GM21717 (cell line): ENCODE measurements around the gene CARS1.

Experiments
- ATAC-seq: cut with Tn5 transposase; IDR thresholded peaks from one replicate; pipeline ENCODE4 v1.9.1; 2021; ENCODE audit warnings: mild to moderate bottlenecking, moderate library complexity; ENCODE audit not compliant: unreplicated experiment

CARS1 gene

DNA sequence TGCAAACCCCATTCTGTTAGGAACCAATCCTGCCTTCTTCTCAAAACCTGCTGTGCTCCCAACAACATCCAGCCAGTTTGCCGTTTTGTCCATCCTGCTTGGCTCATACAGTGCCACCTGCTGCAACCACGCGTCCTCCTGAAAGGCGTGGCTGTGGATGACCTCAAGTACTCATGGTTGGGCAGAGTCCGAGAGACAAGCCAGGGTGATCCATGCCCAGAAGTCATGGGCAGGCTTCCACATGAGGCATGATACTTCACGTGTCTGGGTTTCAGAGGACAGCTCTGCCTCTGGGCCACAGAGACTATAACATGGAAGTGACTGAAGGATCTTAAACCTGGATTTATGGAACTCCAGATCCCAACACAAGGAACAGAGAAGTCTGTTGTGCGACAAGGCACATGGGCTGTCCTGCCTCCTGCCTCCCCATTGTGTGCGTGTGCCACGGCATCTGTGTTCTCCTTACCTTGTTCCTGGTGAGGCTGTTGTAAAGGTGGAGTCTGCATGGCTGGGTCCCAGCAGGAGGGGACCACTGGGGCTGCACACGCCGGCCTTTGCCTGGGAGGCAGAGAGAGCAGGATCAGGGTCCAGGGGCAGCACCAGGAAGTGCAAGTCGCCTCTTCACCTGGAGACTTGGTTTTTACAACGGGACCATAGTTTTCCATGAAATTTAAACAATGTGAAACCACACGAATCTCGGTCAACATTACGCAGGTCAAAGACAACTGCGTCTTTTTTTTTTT lies 15.4 kb downstream of the CARS1 start:
- ATAC-seq = no peak

DNA sequence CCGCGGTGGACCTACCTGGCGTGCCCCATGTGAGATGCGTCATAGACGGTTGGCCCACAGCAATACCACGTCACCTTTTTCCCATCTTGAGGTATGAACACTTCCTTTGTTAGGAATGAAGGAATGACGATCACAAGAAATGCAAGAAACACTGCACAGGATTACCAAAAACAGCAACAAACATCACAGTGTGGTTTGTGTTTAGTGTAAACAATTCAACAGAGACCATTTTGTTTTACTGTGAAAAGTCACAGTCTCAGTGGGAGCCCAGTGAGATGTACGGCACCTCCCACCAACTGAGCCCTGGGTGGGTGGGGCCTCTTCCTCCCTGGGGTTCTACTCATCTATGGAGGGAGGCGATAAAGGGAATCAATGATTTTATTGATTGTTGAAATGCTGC lies 16.3 kb downstream of the CARS1 start:
- no peak for ATAC-seq

DNA sequence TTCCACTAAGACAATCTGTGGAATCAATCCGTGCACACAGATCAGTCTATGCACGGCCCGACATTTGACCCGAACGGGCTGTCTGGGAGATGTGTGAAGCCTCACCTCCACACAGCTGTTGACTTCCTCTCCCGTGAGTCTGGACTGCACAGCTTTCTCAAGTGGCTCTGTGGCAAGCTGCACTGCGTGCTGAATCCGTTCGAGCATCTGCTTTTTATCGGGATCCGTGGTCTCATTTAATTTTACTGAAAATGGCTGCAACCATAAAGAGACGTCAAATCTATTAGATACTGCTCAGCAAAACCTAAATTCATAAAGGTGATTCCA lies 19.3 kb downstream of the CARS1 start:
- no peak for ATAC-seq

DNA sequence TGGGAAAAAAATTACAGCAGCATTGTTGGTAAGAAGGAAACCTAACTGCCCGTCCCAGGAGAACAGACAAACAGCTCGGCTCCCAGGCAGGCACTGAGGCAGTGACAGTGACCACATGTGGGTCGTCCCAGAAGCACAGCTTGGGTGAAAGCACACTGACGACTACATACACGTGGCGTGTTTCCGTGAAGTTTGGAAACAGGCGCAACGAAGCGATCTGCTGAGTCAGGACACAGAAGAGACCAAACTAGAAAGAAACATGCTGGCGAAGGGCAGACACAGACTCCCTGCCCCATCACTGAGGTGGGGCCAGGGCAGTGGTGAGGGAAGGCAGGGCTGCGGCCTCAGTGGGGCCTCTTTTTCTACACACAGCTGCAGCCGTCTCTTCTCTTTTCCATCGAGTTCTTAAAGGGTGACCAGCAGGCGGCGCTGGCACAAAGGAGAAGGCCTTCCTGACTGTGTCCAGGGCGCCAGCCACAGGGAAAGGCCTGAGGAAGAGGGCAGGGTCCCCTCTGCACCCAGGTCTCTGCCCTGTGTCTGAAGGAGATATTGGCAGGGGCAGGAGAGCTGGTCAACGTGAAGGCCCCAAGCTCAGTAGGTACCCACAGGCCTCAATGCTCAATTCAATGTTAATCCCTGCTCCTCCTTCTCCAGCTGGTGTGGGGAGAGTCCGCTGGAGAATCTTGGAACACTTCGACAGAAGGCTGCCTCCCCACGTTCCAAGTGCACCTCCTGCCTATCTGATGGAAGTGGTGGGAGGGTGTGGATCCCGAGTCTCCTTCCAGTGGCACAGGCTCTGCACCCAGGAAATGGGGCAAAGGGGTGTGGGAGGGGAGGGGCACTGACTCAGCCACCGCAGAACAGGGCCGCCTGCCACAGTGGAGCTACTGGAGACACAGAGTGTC lies 19.9 kb downstream of the CARS1 start:
- ATAC-seq = no peak

DNA sequence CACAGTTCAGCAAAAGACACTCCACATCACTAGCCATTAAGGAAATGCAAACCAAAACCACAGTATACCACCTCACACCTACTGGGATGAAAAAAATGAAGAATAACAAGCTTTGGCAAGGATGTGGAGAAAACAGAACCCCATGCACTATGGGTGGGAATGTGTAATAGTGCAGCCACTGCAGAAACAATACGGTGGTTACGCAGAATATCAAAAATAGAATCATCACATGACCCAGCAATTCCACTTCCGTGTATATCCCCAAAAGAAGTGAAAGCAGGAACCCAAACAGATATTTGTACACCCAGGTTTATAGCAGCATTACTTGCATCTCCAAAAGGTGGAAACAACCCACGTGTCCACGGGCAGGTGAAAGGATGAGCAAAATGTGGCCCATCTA lies 20.8 kb downstream of the CARS1 start:
- ATAC-seq = no peak

DNA sequence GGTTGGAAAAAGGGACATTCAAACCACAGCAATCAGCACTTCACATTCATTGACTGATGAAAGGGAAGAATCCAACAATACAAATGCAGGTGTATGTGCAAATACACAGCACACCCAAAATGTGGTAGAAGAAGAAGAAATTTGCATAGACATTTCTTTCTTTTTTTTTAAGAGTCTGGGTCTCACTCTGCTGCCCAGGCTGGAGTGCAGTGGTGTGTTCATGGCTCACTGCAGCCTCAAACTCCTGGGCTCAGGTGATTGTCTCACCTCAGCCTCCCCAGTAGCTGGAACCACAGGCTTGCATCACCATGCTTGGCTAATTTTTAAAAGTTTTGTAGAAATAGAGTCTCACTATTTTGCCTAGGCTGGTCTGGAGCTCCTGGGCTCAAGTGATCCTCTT lies 21.9 kb downstream of the CARS1 start:
- ATAC-seq = no peak

DNA sequence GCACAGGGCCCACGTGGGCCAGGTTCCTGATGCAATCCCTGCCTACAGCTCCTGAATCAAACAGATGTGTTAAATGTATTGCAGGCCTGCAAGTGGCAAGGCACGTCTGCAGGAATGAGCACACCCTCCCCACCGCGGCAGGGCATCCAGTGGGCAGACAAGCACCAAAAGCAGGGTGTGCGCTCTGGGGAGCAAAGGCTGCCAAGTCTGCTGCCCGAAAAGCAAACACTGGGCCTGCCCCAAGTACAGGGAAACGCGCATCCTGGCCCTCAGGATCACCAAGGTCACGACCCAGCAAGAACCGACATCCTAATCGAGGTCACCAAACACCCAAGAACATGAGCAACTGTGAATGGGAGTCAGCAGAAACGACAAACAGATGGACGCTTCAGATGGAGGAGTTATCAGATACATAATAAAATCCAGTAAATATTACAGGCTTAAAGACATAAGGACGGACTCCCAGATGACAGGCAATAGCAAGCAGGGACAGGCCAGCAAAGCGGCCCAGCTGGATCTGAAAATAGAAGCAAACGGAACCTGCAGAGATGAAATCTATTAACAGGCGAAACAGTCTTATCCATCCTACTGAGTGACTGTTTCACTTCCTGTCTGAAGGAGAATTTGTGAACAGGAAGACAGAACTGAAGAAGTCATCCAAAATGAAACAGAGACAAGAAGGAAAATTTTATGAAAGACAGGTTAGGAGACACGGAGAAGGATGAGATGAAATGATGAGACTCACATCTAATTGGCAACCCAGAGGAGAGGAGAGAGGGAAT lies 26.7 kb downstream of the CARS1 start:
- no peak for ATAC-seq

DNA sequence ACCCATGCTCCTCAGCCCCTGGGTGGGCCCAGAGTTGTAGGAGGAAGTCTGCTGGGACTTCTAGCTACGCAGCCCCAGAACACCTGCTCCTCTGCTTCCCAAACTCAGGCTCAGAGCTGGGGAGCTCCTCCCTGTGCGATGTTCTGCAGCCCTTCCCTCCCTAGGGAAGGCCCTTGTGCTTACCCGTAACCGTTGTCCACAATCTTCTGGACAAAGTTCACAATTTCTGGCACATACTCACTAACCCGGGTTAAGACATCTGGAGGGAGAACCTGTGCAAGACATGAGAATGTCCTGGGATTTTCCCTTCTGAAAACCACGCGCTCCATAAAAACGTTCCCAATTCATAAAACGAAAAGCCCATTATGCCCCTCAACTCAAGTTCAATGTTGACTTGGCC lies 28.4 kb downstream of the CARS1 start:
- ATAC-seq = no peak

DNA sequence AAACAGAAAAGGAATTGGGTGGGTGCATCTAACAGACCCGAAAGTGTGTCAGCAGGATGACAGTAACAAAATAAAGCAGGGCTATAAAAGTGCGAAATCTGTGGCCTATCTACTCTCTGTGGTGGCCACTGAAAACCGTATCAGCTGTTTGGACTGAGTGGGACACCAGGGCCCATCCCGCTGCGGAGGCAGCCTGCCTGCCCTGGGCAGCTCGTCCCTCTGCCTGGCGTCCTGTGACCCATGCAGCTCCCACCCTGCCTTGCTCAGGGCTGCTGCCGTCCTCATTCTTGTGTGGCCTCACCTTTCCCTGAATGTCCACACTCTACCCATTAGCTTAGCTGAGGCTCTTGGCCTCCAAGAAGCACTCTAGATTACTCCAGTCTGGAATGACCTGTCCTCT lies 30.4 kb downstream of the CARS1 start:
- no peak for ATAC-seq

DNA sequence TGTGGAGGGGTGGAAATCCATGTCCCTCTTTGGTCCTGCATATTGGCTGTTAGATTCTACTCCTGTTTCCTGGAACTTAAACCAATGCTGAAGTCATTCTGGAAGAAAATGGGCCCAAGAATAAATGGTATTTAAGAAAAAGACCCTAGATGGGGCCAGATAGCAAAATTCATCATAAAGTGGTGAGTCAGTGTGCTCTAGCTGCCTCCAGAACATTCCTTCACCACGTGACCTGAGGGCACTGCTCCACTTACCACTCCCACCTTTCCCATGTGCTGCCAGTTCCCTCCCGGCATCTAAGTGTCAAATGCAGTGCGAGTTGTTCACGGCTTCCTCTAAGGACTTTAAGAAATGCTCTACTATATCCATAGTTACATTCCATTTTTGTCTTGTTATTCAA lies 34.2 kb downstream of the CARS1 start:
- no peak for ATAC-seq

DNA sequence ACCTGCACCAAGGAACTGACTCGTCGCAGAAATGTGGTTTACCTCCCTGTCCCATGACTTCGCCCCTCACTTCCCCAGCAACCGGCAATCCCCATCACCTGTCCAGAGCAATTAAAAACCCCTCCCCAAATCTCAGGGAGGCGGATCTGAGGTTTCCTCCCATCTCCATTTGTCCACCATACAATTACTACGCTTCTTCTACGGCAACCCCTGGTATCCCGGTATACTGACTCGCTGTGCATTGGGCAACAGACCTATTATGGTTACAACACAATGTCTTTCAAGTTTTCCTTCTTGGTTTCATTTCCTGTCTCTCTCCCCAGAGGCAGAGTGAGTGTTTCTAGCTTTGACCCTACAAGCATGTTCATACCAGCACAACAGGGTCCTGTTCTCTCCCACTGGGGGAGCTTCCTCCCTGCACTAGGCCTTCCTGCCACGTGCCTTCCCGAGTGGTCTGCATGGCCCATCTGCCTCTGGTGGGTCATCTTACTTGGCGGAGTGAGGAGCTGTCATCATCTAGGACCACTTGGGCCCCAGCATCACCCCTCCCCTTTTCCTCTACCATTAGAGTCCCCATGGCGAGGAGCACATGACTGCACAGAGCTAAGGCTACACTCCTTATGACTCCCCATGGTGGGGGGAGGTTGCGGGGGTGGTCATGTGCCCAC lies 34.8 kb downstream of the CARS1 start:
- no peak for ATAC-seq

DNA sequence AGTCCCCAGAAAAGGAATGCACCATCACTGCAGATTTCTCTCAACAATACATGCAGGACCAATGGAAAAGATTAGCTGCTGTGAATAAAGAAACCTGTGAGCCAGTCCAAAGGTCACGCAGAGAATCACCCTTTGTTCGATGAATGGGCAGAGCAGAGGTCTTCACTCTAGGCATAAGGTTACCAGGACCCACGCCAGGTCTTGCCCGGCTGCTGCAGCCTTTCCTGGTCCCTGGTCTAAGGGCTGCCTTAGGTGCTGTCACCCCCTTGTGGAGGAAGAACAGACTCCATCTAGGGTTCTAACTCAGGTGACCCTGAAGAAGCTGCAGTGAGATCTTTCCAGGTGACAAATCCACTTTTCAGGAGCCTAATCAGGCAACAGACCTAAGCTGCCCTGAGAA lies 36.1 kb downstream of the CARS1 start:
- ATAC-seq = no peak

DNA sequence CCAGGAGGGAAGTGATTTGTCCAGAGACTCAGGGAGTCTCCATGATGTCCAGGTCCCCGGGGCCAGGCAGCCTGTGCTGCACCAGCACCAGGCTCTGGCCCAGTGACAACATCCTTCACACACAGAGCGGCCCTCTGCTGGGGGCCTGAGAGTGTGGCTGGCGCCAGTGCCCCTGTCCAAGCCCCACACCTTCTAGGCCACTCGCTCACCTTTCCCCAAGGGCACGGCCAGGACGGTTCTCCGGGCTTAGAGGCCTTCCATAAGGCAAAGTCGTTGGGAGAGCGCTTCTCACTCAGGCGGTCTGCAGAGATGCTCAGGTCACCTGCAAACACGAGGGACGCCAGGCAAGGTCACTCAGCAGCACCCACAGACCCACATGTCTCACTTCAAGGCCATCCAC lies 37.2 kb downstream of the CARS1 start:
- no peak for ATAC-seq

DNA sequence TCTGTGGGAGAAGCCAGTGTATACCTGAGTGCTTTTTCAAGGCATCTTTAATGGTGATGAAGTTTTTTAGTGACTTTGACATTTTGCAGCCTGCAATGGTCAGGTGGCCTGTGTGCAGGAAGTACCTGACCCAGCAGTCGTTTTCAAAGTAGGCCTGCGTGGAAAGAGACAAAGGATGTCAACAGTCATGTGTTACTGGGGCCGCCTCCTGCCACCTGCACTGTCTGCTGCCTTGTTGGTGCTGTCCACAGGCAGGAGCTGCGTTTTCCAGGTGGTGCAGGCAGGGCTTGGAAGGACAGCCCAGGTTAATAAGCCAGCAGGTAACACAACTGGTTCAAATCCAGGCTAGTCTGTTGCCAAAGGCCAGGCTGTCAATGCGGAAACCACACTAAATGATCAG lies 38.6 kb downstream of the CARS1 start:
- ATAC-seq = no peak

DNA sequence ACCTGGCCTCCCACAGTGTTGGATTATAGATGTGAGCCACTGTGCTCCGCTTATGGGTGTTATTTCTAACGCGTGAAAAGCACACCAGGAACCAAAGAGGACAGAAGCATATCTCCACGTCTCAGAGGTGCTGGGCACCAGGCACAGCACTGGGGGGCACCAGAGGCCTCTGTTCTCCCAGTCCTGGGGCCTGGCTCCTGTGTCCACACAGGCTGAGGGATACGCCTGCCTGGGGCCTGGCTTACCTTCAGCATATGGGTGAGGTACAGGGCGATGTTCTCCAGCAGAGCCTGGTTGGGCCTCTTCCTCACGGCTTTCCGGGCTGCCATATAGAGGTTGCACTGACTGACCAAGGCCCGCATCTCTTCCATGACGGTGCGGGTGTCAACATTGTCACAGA lies 40.4 kb downstream of the CARS1 start:
- ATAC-seq = no peak

DNA sequence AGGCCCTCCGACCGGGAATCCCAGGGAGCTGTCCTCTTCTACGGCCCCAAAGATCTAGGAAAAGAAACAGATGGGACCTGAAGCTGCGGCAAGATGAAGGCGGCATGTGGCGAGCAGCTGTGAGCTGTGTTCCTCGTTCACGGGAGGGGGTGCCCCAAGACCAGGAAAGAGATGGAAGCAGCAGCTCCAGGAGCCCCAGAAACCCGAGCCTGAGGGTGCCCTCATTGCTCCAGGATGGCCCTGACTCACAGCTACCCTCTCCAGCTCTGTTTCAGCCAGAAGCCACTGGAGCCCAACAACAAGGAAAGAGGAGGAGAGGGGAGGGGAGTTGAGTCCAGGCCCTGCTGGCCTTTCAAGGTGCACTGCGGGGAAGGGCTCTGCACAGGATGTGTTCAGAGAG lies 41.4 kb downstream of the CARS1 start:
- no peak for ATAC-seq

DNA sequence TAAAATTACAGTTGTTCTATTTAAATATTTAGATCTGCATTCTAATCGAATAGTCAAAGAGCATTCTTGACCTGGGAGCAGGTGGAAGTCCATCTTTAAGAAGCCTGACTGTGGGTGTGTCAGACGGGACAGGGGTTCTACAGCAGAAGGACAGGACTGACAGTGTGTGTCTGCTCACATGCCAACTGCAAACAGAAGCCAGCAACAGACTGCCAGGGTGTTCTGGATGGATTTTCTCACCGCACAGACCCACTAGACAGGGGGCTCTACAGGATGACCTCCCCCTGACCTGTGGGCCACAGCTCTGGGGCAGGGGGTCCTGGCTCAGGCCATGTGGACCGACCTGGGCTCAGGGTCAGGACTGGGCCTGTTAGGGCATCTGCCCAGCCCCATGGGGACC lies 42.3 kb downstream of the CARS1 start:
- ATAC-seq = no peak

DNA sequence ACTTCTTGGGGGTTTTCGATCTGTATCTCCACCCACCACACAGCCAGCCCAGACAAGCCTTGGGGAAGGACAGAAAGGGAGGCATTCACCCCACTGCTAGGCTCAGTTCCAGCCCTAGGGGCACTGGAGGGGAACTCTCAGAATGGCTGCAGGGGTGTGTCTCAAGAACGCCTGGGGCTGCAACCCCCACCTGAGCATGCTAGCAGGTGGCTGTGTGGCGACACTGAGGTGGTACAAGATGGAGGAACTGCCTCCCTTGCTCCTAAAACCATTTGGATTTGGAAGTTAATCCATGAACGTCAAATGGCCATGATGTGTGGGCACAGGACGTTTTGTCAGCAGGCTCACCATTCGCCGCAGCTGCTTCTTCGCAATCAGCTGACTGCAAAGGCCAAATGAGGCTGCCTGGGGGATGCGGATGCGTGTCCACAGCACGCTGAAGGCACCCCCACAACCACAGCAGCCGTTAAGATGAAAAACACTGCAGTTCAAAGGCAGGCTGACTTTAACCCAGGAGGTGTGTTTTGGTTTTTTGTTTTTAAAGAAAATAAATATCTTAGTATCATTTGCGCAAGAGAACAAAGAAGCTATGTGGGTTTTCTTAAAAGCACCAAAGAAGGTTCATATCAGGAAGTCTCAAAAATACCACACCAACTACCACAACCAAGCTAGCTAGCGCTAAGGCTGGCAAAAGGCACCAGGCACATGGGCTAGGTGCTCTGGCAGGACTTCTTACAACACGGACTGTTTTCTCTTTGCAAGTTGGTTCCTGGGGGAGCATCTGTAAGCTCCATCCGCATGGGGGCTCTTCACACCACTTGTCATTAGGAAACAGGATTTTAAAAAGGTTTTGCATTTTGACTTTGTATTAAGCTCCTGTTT lies 42.9 kb downstream of the CARS1 start:
- ATAC-seq = no peak

DNA sequence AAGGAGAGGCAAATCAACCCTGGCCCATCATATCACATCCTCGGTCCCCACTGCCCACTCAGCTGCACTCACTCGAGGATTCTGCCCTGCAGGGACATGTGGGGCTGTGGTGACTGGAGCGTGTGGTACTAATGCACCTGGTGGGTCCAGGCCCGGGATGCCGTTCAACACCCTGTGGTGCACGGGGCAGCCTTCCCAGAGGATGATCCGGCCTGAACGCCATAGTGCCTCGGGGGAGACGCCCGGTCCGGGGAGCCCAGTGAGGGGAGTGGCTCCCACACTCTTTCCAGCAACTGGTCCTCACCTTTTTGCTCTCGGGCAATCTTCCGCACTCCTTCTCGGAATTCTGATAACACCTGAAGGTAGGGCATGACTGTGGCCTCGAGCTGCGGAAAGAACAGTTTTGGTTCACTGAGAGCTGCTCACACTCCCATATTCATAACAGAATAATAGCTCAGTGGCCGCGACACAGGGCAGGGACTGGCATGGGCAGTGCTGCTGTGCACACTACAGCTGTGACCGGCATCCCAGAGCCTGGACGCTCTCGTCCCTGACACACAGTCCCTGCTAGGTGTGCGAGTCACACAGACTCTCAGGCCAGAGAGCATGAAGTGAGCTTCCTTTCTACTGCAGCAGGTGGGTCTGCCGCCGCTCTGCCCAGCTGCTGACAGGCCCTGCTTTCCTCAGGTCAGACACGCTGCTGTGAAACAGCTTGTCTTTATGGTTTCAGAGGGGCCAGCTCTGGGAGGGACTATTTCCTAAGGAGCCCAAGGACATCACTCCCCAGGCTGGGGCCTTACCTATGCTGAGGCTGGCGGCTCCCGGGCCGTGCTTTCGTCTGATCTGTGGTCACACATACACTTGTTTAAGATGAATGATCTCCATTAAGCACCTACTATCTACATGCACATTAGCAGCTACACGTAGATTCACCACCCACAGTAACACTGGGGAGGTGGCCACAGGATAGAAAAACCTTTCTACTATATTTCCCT lies 45.0 kb downstream of the CARS1 start:
- no peak for ATAC-seq
